Nephron (organoid): ENCODE results near the gene LNP1.

Experiments used
- H3K27ac Mint-ChIP-seq, 3 experiments: 2 replicates each; pipeline ENCODE4 v1.8.0; 2020; ENCODE audit warnings: mixed read lengths in 3 of 3, mild to moderate bottlenecking in 2 of 3, moderate library complexity in 1 of 3
- H3K27me3 Mint-ChIP-seq: 2 replicates; pipeline ENCODE4 v1.8.0; 2021; ENCODE audit warnings: low read depth, mild to moderate bottlenecking, moderate library complexity, mixed read lengths
- H3K36me3 Mint-ChIP-seq: 2 replicates; pipeline ENCODE4 v1.8.0; 2020; ENCODE audit warnings: low read depth, mixed read lengths
- H3K4me1 Mint-ChIP-seq: 2 replicates; pipeline ENCODE4 v1.8.0; 2020; ENCODE audit warnings: mixed read lengths
- H3K4me3 Mint-ChIP-seq, 3 experiments: 2 replicates each; pipeline ENCODE4 v1.8.0; 2020; ENCODE audit warnings: mild to moderate bottlenecking in 3 of 3, mixed read lengths in 3 of 3, moderate library complexity in 2 of 3
- H3K9me3 Mint-ChIP-seq: 2 replicates; pipeline ENCODE4 v1.8.0; 2020; ENCODE audit warnings: mixed read lengths
- TF ChIP-seq, protein P1 (sequence below), 3 experiments: fragments of 200-600 bp; sonication (generic); IDR thresholded peaks; one replicate each; pipeline ENCODE4 v1.5.0; 2021; ENCODE audit warnings: antibody characterized with exemption in 3 of 3; ENCODE audit not compliant: unreplicated experiment in 3 of 3

Gene LNP1

DNA sequence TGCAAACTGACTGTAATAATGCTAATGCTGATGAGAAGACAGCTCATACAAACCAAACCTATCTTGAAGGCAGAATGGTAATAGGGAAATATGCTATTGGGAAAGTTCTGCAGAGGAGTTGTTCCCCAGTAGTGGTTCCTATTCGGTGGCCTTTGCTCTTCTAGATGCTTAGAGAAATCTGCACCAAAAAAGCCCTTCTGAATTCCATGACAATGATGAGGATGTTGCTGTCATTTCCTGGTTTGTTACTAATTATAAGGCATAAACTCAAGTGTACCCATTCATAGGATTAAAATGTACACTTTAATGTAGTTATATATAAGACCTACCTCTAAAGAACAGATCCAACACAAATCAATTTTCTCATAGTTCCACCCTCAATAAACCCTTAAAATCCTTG lies 30.6 kb upstream of the LNP1 start:
- Mint-ChIP-seq H3K27ac (no peak overlapping the region), H3K9me3 (no peaks in the 10 kb centered on the region), H3K27me3 (no peaks in the 10 kb centered on the region), H3K36me3 (peaks cover 48% of the 10 kb centered on the region), H3K4me1 (no peaks in the 10 kb centered on the region), H3K4me3 (no peak overlapping the region)
- TF ChIP-seq, protein P1, sequence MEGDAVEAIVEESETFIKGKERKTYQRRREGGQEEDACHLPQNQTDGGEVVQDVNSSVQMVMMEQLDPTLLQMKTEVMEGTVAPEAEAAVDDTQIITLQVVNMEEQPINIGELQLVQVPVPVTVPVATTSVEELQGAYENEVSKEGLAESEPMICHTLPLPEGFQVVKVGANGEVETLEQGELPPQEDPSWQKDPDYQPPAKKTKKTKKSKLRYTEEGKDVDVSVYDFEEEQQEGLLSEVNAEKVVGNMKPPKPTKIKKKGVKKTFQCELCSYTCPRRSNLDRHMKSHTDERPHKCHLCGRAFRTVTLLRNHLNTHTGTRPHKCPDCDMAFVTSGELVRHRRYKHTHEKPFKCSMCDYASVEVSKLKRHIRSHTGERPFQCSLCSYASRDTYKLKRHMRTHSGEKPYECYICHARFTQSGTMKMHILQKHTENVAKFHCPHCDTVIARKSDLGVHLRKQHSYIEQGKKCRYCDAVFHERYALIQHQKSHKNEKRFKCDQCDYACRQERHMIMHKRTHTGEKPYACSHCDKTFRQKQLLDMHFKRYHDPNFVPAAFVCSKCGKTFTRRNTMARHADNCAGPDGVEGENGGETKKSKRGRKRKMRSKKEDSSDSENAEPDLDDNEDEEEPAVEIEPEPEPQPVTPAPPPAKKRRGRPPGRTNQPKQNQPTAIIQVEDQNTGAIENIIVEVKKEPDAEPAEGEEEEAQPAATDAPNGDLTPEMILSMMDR (IDR thresholded peaks at IDR 0.05; ENCODE audit: unreplicated experiment in 3 of 3): no peak

DNA sequence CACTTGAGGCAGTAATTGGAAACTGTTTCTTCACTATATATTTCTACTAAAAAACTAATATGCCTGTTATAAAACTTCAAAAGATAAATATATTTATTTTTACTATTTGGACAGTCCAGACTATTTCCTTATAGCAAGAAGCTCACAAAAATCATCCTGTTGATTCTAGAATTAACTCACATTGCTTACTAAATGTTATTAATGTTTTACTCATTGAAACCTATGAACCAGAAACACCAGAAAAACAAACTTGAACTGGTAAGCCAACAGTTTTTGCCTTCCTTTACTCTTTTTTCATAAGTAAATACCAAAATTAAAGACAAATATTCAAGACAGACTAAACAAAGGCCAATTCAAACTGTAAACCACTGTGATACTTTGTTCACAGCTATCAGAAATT lies 26.8 kb upstream of the LNP1 start:
- H3K27me3 Mint-ChIP-seq: no peaks in the 10 kb centered on the region
- H3K4me3 Mint-ChIP-seq: no peak overlapping the region

DNA sequence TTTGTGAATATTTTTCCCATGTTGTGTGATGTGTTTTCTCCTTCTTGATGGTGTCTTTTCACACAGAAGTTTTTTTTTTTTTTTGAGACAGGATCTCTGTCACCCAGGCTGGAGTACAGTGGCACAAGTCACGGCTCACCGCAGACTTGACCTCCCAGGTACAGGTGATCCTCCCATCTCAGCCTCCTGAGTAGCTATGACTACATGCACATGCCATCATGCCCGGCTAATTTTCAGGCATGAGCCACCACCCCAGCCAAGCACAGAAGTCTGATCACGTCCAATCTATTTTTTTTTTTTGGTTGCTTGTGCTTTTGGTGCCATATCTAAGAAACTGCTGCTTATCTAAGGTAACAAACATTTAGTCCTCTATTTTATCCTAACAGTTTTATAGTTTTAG lies 25.0 kb upstream of the LNP1 start:
- no peaks in the 10 kb centered on the region for H3K4me1 Mint-ChIP-seq
- H3K9me3 Mint-ChIP-seq: no peaks in the 10 kb centered on the region
- TF ChIP-seq, protein P1 (IDR thresholded peaks at IDR 0.05; ENCODE audit: unreplicated experiment in 3 of 3): no peak
- H3K27me3 Mint-ChIP-seq: no peaks in the 10 kb centered on the region
- H3K27ac Mint-ChIP-seq: no peak overlapping the region
- peaks cover 71% of the 10 kb centered on the region for H3K36me3 Mint-ChIP-seq
- H3K4me3 Mint-ChIP-seq: no peak overlapping the region

More for the DNA sequence above, 26.8 kb upstream of the LNP1 start:
- TF ChIP-seq, protein P1 (IDR thresholded peaks at IDR 0.05; ENCODE audit: unreplicated experiment in 3 of 3): no peak
- peak overlapping the region; percentile 29 to 78 (median 37) for H3K27ac Mint-ChIP-seq
- H3K9me3 Mint-ChIP-seq: no peaks in the 10 kb centered on the region
- H3K4me1 Mint-ChIP-seq: no peaks in the 10 kb centered on the region
- H3K36me3 Mint-ChIP-seq: peaks cover 66% of the 10 kb centered on the region

DNA sequence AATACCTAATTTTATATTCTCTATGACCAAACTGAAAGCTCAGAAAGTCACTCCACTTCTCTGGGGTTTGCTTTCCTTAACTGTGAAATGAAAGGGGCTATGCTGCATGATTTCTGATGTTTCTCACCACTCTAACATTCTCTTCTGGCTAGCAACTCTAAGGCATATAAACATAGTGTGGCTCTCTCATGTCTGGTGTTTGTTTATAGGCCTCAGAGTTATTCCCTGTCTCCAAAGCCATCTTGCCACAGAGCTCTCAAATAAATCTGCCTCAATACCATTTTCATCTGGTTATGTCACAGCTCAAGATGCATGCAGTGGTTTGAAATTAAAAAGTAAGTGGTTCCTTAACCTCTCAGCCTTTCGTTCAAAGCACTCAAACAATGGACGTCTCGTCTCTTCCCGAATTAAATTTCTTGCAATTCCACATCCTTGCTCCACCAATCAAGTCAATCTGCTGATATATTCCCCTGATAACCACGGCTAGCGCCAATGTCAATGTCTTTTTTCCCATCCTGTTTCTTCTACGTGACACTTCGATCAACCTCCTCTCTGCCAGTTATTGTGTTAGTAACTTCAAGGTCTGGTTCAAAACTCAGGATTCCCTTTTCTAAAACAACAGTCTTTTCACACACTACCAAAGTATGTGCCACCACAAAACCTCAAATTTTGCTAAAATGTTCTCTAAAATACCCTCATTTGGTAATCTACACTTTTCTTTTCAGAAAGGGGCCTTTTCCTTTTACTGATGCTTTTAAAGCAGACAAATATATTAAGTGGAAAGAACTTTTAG lies 16.4 kb upstream of the LNP1 start:
- TF ChIP-seq, protein P1 (IDR thresholded peaks at IDR 0.05; ENCODE audit: unreplicated experiment in 3 of 3): no peak
- Mint-ChIP-seq H3K9me3 (peaks cover 12% of the 10 kb centered on the region), H3K27ac (peak overlapping the region; percentile 35 to 43 (median 37)), H3K4me3 (no peak overlapping the region), H3K27me3 (no peaks in the 10 kb centered on the region), H3K36me3 (peaks cover 61% of the 10 kb centered on the region), H3K4me1 (peaks cover 11% of the 10 kb centered on the region)

DNA sequence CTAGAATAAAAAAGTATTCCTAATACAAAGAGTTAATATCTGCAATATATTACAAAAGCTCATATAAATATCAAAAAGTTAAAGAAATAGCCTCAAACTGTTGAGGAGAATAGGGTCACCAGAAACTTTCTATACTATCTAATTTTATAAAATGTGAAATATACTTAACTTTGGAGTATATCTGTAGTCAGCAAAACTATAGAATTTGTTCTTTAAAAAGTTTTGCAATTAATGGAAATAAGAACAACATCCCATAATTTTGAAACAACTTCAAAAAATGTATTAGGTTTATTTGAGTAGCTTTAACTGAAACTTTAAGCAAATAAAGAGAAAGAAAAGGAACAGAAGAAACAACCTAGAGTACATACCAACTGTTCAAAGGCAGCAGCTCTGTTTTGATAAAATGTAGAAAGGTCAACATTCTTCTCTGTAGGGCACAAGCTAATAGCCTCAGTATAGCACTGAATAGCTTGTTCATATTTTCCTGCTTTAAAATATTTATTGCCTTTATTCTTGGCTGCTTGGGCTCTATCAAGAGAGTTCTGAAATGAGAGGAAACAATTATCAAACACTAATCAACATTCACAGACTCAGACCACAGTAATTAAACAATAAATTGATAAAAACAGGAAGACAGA lies 14.8 kb upstream of the LNP1 start:
- Mint-ChIP-seq H3K27me3 (no peaks in the 10 kb centered on the region), H3K27ac (peak overlapping the region; percentile 52 to 90 (median 71)), H3K4me3 (no peak overlapping the region), H3K36me3 (peaks cover 52% of the 10 kb centered on the region), H3K4me1 (peaks cover 11% of the 10 kb centered on the region), H3K9me3 (peaks cover 12% of the 10 kb centered on the region)
- TF ChIP-seq, protein P1 (IDR thresholded peaks at IDR 0.05; ENCODE audit: unreplicated experiment in 3 of 3): no peak
